HCEC 1CT (cell line): ENCODE data around the gene SLC41A3.
A peak's percentile ranks its signal among the peaks of the same experiment; 100 is the strongest.
"Not testable (repeated sequence)": the region's sequence is repeated elsewhere in the genome, so short reads cannot be mapped to it uniquely, and the experiment has no call there.

ENCODE experiments used
- DNase-seq: peaks from one replicate; pipeline ENCODE4 v3.0.0-alpha.2; 2017

The SLC41A3 gene

DNA sequence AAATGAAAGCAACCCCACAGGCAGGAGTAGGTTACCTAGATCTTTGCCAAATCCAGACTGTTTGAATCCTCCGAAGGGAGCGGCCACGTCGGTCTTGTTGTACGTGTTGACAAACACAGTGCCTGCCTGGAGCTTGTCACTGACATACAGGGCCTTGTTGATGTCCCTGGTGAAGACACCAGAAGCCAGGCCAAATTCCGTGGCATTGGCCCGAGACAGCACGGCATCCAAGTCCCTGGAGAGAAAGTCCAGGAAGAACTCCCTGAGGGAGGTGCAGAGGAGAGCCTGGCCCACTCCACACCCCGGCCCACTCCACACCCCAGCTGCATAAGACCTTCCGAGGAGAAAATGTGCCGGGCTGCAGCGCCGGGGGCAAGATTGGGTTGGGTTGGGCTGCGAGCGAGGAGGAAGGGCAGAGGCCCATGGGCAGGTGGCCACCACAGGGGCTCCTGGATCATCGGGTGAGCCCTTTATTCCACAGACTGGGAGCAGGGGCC lies 21.8 kb upstream of the SLC41A3 start:
- no peak for DNase-seq

DNA sequence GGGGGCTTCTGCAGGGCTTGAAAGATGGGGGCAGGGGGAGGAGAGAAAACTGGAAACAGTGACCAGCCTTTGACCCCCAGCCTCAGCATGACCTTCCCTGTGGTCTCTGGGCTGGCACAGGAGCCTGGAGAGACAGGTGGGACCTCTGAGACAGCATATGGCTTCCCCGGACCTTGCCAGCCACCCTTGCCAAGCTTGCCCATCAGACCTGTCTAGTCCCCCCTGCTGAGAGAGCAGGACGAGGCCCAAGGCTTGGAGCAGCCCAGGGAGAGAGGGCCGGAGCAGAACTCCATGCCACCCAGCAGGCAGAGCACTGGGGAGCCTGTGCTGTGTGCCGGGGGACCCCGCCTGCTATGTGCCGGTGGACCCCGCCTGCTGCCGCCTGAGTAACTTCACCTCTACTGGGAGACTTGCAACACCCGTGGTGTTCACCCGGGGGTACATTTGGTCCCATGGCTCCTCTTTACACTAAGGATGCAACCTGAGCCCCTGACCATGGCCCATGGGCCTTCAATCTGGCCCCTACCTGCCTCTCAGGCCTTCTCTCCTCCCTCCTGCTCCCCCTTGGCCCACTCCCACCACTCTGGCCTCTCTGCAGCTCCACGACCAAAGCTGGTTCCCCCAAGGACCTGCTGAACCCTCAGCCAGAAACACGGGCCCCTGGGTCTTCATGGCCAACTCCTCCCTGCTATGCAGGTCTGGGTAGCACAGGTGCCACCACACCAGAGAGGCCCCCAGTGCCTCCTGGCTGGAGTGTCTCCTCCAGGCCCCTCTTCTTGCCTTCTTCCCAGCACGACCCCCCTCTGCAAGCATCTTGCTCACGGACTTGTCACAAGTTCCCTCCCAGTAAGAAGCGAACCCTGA lies 21.1 kb upstream of the SLC41A3 start:
- no peak for DNase-seq

DNA sequence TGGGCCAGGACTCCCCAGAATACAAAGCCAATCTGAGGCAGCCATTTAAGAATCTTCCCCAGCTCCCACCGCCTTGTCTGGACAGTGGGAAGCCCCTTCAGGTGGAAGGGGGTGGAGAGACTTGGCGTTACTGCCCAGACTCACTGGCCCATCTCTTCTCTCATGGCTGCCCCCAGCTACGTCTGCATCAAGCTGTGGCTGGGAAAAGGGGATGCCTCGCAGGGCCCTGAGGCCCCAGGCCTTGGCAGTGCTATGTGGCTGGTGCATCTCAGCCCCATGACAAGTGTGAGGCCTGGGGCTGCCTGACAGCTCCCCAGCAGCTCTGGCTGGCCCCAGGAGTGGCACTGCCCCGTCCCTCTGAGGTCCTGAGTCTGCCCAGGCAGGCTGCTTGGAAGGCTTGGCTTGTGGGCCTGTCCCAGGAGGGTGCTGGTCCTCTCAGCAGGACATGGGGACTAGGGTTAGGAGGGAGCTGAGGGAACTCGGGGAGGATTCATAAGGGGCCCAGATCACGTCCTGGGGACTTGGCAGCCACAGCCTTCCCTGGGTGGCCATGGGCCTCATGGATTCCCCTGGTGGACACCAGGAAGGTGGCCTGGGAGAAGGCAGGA lies 20.2 kb upstream of the SLC41A3 start:
- DNase-seq: no peak

DNA sequence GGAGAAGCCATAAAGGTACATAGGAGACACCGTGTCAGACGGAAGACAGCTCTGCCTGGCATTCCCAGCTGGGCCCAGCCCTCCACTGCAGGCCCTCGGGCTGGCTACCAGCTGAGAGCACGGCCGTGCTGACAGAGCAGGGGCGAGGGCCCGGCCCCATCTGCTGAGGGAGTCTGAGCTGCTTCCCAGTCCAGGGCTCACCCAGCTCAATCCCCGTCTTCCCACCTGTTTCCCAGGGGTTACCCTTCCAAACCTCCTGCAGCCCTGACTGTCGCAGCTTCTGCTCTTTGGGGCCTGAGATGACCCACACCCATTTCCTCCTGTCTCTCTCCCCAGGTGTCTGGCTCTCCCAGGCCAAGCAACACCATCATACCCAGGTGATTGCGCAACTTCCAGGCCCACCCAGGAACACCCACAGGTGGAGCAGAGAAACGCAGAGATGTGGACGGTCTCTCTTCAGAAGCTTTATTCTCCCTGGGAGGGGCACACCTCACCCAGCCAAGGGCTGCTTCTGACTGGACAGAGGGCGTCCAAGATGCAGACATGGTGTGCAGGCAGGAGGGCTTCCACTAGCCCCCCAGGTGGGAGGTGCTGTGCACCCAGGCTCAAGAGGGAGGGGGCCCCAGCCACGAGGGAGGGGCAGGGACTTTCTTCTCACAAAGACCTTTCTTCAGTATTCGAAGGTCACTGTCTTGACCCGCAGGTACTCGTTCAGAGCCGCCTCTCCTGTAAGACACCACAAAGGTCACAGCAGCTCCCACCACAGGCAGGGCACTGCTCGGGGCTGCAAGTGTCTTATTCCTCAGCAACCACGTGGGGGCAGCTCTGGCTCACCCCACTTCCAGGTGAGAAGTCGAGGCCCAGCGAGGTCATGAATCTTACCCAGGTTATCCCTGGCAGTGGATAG lies 19.4 kb upstream of the SLC41A3 start:
- DNase-seq: no peak

DNA sequence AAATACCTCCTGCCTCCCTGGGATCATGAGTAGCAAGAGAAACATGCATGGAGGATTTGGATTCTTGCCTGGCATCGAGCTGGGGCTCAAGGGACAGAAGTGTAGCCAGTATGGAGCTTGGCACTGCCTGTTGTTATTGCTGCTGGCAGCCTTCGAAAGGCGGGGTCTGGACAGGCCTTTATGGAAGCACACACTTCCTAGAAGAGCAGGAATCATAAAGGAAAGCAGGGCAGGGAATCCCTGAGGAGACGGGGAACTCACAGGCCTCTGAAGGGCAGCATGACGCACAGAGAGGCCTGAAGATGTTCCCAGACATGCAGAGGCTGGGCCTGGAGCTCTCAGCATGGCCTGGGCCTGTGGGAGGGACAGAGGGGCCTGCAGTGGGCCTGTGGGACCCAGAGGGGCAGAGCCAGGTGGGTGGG lies 18.6 kb upstream of the SLC41A3 start:
- DNase-seq: no peak

DNA sequence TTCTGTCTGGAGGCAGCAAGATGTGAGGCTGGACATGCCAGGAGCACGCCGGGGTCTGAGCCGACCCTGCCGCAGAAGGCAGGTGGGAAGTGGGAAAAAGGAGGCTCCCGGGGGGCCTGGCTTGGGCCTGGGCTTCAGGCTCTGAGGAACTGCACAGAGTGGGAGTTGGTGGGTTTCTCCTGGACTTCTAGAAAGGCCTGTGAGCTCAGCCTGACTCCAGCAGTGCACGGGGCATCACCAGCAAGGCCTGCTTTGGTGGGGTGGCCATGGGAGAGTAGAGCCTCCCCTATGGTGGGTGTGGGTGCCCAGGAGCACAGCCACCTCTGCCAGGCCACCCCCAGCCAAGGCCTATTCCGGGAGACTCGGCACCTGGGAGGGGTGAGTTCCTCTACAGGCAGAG lies 18.1 kb upstream of the SLC41A3 start:
- no peak for DNase-seq

DNA sequence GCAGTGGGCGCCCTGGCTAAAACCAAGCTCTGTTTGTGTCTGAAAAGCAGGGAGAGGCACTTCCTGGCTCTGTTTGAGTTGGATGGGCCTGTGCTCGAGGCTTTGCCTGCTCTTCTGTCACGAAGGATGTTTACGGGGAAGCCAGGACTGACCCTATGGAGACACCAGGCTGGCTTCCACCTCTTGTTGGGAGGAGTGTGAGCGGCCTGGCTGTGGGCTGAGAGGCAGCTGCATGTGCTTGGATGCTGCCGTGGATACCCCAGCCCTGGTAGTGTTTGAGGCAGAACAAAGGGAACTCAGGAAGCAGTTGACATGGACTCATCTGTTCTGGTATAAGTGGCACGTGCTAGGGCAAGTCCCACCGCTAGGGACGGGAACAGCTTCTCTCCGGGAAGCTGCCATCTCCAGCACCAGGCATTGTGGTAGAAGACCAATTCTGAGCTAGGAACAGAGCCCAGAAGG lies 17.6 kb upstream of the SLC41A3 start:
- DNase-seq: no peak

DNA sequence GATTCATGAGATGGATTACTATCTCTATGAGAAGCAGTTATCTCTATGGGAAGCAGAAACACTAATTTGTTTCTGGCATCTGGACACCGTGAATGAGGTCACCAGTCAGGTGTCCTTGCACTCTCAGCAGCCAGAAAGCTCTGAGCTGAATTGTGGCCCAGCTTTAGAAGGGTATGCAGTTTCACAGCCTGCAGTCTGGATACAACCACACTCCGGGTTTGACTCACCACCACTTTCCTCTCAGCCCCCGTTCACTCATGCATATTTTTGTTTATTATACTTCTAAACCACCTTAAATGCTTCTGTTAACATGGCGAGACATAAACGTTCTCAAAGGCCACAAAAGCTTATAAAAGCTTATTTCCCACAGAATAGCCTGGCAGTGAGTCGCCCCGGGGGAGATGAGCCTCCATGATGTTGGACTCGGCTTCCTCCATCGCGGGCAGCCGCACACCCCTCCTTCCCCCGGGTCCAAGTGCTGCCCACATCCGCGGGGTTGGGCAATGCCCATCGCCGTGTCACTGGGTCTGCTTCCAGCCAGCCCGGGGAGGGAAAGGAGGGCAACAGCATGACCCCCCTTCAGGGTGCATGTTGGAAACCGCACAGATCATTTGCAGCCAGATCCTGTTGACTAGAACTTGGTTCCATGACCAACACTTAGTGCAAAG lies 16.8 kb upstream of the SLC41A3 start:
- DNase-seq: no peak

DNA sequence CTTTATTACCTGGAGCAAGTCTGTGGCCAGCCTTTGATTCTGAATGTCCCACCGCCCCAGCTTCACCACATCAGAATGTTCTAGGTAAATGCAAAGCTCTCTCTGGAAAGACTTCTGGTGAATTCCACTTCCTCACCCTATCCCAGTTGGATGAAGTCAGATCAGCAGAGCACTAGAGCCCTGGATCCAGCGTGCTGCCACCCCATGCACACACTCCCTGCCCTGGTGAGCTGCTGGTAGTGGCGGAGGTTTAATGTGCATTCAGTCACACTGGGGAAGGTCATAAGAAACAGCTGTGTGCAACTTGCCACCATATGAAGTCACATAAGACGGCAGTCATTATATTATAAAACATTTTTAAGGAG lies 16.3 kb upstream of the SLC41A3 start:
- DNase-seq: no peak

DNA sequence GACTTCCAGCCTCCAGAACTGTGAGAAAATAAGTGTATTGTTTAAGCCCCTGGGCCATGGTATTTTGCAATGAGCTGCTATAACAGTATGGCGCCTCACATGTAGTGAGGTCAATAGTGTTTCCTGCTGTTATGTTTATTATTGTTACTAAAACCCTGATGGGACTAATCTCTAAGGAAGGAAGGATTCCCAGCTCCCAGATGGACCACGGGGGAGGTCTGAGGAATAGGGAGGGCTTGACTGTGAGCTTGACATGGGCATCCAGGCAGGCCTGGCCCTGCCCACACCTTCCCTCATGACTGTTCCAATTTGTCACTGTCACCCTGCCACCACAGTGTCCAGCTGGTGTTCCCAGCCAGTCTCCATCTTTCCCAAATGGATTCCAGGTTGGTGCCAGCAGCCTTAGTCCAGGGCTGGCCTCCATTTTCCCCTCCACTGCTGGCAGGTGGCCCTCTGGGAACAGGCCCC lies 14.5 kb upstream of the SLC41A3 start:
- DNase-seq: no peak

DNA sequence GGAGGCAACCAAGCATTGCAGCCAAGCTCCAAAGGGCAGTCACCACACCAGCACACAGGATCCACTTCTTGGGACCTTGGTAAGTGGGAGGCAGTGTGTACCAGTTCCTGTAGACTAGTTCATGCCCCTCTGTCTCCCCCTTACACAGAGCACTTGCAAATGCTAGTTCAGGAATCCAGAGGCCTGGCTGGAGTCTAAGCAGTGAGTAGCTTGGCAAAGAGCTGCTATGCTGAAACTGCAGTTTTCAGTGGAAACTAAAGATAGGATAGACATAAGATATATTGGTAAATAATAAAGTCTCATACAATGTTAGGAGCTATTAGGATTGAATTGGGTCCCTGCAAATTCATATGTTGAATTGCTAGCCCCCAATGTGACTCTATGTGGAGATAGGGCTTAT lies 13.9 kb upstream of the SLC41A3 start:
- no peak for DNase-seq

DNA sequence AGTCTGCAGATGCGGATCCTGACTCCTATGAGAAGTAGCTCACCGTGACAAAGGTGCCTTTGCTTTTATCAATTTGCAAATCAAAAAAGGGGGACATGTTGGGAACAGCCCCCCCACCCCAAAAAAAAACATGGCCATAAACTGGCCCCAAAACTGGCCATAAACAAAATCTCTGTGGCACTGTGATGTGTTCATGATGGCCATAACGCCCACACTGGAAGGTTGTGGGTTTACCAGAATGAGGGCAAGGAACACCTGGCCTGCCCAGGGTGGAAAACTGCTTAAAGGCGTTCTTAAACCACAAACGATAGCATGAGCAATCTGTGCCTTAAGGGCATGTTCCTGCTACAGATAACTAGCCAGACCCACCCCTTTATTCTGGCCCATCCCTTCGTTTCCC lies 12.3 kb upstream of the SLC41A3 start:
- not testable (repeated sequence) for DNase-seq

DNA sequence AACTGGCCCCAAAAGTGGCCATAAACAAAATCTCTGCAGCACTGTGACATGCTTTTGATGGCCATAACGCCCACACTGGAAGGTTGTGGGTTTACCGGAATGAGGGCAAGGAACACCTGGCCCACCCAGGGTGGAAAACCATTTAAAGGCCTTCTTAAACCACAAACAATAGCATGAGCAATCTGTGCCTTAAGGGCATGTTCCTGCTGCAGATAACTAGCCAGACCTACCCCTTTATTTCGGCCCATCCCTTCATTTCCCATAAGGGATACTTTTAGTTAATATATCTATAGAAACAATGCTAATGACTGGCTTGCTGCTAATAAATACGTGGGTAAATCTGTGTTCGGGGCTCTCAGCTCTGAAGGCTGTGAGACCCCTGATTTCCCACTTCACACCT lies 8.2 kb upstream of the SLC41A3 start:
- DNase-seq: not testable (repeated sequence)

DNA sequence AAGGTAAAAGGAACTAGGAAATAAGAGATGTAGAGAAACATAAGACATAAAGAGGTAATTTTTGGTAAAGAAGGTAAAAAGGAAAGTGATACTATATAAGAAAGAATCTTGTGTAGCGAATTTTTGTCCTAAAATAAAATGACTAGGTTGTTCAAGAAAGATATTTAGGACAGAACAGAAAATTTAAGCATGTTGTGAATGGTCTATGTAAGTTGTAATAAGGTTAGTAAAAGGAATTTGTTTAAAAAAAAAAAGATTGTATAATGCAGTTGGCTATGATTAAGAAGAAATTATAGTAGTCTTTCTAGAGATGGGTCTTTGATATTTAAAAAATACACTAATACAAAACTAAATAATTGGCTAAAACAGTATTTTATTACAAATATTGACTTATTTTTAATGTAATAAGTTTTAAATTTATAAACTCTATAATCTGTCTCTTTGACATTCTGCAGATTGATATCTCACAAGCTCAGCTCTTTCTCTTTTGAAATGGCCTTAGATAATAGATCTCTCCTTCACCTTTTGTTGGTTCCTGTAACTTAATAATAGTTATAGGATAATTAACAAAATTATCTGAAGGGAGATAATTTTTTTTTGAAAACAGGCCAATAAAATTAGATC lies 3.7 kb upstream of the SLC41A3 start:
- no peak for DNase-seq

DNA sequence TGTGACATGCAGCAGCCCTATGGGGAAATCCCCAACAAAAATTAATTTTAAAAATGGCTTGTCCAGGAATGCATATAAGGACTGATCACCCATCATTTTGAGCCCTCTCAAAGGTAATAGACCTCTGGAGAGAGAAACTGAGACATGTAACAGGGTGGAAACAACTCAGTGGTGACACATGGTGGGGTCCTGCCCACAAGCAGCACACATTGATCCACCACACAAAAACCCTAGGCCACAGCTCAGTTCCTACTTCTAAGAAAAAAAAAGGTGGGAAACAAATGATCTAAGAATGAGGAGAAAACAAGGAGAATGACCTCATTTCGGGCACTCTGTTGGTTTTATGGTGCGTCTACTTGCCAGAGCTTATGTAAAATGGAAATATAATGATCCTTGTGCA lies 1.9 kb upstream of the SLC41A3 start:
- no peak for DNase-seq

DNA sequence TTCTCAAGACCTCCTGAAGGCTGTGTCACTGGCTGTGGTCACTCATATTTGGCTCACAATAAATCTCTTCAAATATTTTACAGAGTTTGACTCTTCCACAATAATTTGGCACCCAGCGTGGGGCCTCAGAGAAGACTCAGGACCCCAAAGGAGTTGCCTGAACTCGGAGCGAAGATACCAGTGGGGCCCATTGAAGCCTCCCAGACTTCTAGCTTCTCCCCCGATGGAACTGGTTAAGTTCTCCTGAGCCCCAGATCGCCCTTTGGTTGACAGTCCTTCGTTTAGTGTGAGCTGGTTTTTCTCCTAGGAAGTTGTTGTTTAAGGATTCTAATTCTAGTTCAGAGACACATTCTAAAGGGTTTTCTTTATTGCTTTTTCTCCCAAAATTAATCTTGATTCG lies 1.4 kb upstream of the SLC41A3 start:
- DNase-seq: no peak

DNA sequence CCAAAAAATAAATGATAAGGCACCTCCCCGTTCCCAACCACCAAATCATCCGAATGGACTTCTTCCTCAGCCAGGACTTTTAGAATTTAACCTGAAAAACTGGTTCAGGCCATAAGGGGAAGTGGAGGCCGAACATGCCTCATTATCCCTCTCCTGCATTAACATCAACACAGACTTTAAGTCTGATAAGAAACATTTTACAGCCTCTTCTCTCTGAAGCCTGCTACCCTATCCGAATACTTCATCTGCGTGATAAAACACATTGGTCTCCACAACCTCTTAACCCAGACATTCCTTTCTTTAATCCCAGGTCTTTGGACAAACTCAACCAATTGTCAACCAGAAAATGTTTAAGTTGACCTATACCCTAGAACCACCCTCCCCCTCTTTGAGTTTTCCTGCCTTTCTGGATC lies 850 bp upstream of the SLC41A3 start:
- DNase-seq: no peak

DNA sequence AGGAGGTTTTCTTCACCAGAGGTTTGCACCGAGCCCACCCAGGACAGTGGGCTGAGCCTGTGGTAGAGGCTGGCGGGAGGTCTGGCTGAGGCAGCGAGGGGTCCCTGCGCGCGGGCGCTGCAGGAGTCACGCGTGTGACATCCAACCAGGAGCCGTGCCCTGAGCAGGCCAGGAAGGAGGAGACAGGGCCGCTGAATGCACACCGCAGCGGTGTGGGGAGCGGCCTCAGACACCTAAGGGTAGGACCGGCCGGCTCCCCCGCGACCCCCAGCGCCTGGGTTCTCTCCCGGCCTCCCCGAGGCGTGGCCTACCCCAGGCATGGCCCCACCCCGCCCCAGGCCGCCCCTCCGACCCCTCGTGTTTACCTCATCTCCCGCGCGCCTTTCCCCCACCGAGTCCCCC lies 412 bp downstream of the SLC41A3 start:
- DNase-seq: peak; percentile 17

DNA sequence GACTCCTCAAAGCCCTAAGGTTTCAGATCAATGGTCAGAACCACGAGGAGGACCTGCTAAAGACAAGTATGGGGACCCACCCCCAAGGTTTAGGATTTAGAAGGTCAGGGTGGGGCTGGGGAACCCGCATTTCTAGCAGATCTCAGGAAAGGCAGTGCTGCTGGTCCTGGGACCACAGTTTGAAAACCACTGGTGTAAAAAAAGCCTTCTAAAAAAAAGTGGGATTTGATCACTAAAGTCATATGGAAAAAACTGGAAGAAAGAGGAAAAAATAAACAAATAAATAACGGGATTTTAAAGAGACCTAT lies 832 bp downstream of the SLC41A3 start:
- DNase-seq: no peak

DNA sequence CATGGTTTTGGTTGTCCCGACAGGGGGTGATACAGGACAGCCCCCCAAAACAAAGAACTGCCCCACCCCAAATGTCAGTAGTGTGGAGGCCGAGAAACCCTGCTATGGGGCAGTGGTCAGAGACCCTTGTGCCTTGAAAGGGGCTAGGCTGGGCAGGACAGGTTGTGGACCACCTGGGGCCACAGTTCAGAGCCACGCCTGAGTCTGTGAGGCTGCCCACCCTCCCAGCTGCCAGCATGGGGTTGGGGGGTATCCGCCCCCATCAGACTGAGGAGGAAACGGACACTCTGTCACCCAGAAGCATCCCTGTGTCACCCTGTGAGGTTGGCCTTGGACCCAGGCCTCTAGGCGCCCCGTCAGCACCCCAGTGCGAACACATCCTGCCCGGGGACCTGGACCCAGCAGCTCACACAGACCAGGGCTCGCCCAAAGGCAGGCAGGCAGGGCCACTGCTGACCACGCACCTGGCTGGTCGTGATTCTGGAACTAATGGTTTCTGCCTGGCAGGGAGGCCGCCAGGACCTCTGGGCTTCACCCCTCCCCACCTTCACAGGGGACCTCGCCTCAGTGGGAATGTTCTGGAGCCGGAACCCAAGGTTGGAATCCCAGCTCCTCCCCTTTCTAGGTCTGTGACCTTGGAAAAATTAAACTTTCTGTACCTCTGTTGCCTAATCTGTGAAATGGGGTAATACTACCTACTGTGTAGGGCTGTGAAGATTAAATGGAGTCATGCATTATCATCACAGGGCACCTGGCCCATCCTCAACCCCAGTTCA lies 1.4 kb downstream of the SLC41A3 start:
- no peak for DNase-seq

DNA sequence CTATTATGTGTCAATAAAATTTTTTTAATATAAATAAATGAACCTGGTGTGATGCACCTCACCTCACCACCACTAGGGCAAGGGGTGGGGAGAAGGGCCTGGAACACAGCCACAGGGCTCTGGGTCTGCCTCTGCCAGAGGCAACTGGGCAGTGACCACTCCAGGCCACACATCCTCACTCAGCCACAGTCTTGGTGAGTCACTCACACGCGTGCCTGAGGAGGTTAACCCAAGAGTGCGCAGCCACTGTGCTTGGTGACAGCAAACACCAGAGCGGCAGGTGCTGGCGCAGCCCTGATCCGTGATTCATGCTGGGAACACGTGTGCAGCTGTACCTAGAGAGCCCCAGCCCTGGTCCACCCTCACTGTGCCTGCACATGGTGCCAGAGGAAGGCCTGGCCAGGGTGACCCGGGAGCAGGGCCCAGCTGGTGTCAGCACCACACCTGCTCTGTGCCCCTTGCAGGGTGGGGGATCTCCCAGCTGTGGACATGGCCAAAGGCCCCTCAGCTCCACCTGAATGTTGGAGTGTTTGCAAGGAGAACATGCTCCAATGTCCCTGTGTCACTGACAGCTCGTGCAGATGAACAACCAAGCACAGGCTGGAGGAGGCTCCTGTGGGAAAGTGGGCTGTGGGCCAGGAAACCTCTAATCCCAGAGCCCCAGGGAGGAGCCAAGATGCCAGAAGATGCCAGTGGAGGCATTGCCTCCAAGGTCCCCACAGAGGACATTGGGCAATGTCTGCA lies 2.1 kb downstream of the SLC41A3 start:
- DNase-seq: peak; percentile 27
